ENCODE results near the gene WDR7. TPM values are rescaled to one million over a fixed set of nuclear protein-coding genes. Genes with fewer than 3 reads are reported as not detected.

The WDR7 gene
- total RNA-seq, 4 donors from 2014 or later = 9.4 to 26.1 (median 19.2) TPM

DNA sequence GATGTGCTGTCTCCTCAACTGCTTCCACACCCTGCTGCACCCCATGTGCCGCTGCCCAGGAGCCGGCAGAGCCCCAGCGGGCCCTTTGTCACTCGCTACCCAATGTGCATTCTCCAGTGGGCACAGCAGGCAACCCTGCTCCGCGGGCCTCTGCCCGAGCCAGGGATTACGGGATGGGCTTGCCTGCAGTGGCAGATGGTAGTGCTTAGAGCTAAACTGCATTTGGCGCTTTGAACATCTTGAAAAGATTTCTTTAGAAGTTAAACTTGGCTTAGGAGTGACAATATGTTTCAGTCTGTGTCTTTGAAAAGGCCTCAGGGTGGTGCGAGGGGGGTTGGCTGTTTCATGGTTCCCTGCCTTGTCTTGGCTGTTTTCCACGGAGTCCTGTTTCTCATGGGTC is 411.7 kb downstream of the WDR7 start:
- 16 to 40% methylated on average over 7 to 8 of the region's 11 CpGs for WGBS, 2 donors
- no peaks in the 10 kb centered on the region for H3K4me1 ChIP-seq
- H3K27me3 ChIP-seq = no peaks in the 10 kb centered on the region
- H3K4me3 ChIP-seq = no peak overlapping the region
- H3K36me3 ChIP-seq = no peaks in the 10 kb centered on the region
- intact Hi-C loops (cut with DNase I) = no loop called here
- no peak overlapping the region for H3K27ac ChIP-seq
- TF ChIP-seq, protein P1, sequence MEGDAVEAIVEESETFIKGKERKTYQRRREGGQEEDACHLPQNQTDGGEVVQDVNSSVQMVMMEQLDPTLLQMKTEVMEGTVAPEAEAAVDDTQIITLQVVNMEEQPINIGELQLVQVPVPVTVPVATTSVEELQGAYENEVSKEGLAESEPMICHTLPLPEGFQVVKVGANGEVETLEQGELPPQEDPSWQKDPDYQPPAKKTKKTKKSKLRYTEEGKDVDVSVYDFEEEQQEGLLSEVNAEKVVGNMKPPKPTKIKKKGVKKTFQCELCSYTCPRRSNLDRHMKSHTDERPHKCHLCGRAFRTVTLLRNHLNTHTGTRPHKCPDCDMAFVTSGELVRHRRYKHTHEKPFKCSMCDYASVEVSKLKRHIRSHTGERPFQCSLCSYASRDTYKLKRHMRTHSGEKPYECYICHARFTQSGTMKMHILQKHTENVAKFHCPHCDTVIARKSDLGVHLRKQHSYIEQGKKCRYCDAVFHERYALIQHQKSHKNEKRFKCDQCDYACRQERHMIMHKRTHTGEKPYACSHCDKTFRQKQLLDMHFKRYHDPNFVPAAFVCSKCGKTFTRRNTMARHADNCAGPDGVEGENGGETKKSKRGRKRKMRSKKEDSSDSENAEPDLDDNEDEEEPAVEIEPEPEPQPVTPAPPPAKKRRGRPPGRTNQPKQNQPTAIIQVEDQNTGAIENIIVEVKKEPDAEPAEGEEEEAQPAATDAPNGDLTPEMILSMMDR (IDR thresholded peaks at IDR 0.05) = no peak
- DNase-seq = no peak
- H3K9me3 ChIP-seq = no peaks in the 10 kb centered on the region

DNA sequence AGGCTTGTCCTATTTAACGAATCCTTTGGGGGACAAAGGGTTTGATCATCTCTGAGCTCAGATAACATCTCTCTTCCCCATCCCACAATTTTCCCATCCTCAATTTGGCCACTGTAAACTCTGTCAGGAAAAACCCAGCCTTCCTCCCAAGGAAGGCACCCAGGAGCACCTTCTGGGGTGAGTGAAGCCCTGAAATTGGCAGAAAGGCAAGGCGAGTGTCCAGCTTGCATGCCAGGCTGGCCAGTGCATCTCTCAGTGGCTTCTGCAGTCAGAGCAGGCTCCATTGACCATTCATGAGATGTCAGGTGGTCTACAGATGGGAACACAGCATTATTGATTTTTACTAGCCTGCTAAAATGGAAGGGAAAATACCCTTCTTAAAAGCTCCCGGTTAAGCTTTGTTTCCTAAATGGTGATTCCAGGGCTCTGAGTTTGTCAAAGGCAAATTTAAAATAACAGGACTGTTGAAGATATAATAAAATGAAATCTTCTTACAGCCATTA is 412.5 kb downstream of the WDR7 start:
- TF ChIP-seq POLR2A (IDR thresholded peaks at IDR 0.05) = no peak
- TF ChIP-seq, protein P1 (IDR thresholded peaks at IDR 0.05) = no peak

DNA sequence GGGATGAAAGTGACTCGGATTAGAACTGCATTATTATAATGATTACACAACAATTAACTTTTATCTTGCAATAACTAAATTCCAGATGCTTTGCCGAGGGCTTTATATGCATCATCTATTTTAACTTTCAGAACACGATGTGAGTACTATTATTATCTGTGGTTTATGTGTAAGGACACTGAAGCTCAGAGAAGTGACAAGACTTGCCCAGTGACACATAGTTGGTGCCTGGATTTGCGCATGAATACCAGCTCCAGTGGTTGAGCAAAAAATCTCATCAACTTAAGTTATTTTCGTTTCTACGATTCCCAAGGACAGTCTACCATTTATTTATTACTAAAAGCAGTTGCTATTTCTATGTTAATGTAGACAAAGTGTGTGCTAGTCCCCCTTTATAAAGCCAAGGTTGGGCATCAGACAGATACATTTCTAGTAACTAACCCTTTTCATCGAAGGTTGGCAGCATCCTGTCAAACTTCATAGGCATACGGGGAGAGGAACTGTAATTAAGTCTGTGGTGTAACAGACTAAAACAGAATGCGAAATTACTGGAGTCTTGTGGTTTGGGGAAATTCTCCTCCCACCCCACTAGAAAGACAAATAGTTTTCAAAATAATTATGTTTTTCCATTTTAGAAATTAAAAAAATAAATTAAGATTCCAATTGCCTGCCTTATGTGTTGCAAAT is 422.5 kb downstream of the WDR7 start:
- H3K27ac ChIP-seq = no peak overlapping the region
- H3K4me3 ChIP-seq = no peak overlapping the region
- no peaks in the 10 kb centered on the region for H3K4me1 ChIP-seq
- intact Hi-C loops (cut with DNase I) = no loop called here
- H3K27me3 ChIP-seq = peaks cover 0 to 31% (median 0%) of the 10 kb centered on the region in 4 donors
- no peaks in the 10 kb centered on the region for H3K9me3 ChIP-seq
- 49 to 70% methylated on average over 9 of the region's 9 CpGs for WGBS, 2 donors
- TF ChIP-seq, protein P1 (IDR thresholded peaks at IDR 0.05) = no peak
- TF ChIP-seq POLR2A (IDR thresholded peaks at IDR 0.05) = no peak
- no peak for DNase-seq
- H3K36me3 ChIP-seq = no peaks in the 10 kb centered on the region

More for the DNA sequence above, 412.5 kb downstream of the WDR7 start:
- WGBS, 2 donors = 51 to 59% methylated on average over 3 of the region's 3 CpGs
- Histone ChIP-seq H3K4me3 (no peak overlapping the region), H3K27ac (no peak overlapping the region), H3K36me3 (no peaks in the 10 kb centered on the region), H3K4me1 (no peaks in the 10 kb centered on the region), H3K9me3 (no peaks in the 10 kb centered on the region), H3K27me3 (no peaks in the 10 kb centered on the region)
- intact Hi-C loops (cut with DNase I) = no loop called here
- no peak for DNase-seq

DNA sequence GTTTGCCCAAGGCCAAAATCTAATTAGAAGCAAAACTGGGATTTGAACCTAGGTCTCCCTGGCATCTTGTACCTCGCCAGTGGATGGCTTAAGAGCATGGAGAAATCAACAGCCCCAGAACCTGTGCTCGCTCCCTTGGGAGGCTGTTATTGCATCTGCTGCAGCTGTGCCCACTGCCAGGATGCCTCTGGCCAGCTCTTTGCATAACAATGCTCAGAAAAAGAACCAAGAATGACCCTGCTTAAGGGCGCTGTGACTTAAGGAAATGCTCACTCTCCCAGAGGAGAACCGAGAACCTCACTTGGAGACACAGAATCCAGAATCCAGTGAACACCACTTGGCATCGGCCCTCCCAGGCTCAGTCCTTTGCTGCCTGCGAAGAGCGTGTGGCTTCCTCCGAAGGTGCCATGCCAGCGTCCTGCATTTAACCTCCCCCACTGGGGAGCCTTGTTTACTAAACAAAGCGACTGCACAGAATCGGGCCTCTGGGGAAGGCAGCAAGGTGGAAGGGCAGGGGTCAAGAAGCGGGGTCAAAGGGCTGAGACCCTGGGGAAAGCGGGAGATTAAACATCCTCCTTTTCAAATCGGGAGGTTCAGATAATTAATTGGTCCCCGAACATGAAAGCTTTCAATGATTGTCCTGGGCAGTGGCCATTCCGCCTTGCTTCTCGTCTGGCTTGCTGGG is 424.7 kb downstream of the WDR7 start:
- Histone ChIP-seq H3K27ac (no peak overlapping the region), H3K4me1 (no peaks in the 10 kb centered on the region), H3K4me3 (no peak overlapping the region), H3K9me3 (no peaks in the 10 kb centered on the region), H3K27me3 (peaks cover 0 to 39% (median 0%) of the 10 kb centered on the region in 4 donors), H3K36me3 (no peaks in the 10 kb centered on the region)
- 41 to 54% methylated on average over 8 to 11 of the region's 17 CpGs for WGBS, 2 donors
- TF ChIP-seq POLR2A (IDR thresholded peaks at IDR 0.05) = no peak
- TF ChIP-seq, protein P1 (IDR thresholded peaks at IDR 0.05) = no peak
- no peak for DNase-seq
- intact Hi-C loops (cut with DNase I) = no loop called here

All from esophagus squamous epithelium (tissue), 5 donors.